Hepatocyte (in vitro differentiated cells): ENCODE results near the gene RASGRF1.

Experiments used
- CTCF ChIP-seq: fragments of 200-600 bp; sonication (generic); IDR thresholded peaks from 2 replicates; pipeline ENCODE4 v1.5.1; 2016; ENCODE audit warnings: antibody characterized with exemption, mild to moderate bottlenecking; ENCODE audit not compliant: poor library complexity
- EZH2 ChIP-seq: fragments of 200-600 bp; sonication (generic); IDR thresholded peaks from 2 replicates; pipeline ENCODE4 v1.6.1; 2016; ENCODE audit warnings: antibody characterized with exemption, mild to moderate bottlenecking, borderline replicate concordance
- EZH2phosphoT487 ChIP-seq: fragments of 200-600 bp; sonication (generic); IDR thresholded peaks from one replicate; pipeline ENCODE4 v1.6.1; 2018; ENCODE audit warnings: antibody characterized with exemption, mild to moderate bottlenecking, low read depth, moderate library complexity; ENCODE audit not compliant: unreplicated experiment, severe bottlenecking

GRCh38 chr15:78921940-78922339 lies 168.6 kb downstream of the RASGRF1 start:
- no peak for TF ChIP-seq CTCF
- no peak for TF ChIP-seq EZH2
- no peak for TF ChIP-seq EZH2phosphoT487
